Measurements from ENCODE around the gene MS4A2.
"Not testable (repeated sequence)": the region's sequence is repeated elsewhere in the genome, so short reads cannot be mapped to it uniquely, and the experiment has no call there.

The MS4A2 gene

DNA sequence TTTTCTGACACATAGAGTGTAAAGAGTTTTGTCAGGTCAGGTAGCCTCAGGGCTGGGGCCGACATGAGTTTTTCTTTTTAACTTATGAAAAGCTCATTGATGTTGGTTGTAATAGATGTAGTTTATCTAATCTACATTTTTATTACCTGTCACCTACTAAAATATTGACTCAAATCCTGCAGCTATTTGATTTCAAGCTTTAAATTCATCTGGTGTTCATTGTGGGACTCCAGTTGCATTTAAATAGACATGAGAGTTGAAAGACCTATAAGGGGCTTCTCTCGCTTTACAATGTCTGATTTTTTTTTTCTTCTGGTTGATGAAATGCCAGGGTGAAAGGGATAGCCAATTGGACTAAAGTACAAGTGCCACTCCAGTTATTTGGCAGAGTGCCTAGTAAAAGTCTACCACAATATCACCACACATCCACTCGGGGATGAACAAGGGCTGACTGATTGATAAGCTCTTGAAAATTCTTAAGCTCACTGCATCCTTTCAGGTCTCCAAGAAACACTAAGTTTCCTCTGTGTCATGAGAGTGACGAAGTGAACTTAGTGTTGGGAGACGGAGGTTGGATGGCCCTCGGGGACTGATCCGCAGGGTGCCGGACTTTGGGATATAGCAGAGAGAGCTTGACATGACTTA is 16.1 kb downstream of the MS4A2 start:
- DNase-seq = not testable (repeated sequence)

DNA sequence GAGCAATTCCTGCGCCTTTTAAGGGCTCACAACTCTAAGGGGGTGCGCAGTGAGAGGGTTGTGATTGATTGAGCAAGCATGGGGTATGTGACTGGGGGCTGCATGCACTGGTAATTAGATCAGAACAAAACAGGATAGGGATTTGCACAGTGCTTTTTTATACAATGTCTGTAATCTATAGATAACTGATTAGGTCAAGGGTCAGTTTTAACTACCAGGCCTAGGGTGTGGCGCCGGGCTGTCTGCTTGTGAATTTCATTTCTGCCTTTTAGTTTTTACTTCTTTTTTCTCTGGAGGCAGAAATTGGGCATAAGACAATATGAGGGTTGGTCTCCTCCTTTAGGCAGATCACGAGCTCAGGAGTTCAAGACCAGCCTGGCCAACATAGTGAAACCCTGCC is 20.2 kb downstream of the MS4A2 start:
- DNase-seq = not testable (repeated sequence)

- DNase-seq = no peak
Observed at GRCh38 chr11:60111793-60112192, 23.3 kb downstream of the MS4A2 start.

DNA sequence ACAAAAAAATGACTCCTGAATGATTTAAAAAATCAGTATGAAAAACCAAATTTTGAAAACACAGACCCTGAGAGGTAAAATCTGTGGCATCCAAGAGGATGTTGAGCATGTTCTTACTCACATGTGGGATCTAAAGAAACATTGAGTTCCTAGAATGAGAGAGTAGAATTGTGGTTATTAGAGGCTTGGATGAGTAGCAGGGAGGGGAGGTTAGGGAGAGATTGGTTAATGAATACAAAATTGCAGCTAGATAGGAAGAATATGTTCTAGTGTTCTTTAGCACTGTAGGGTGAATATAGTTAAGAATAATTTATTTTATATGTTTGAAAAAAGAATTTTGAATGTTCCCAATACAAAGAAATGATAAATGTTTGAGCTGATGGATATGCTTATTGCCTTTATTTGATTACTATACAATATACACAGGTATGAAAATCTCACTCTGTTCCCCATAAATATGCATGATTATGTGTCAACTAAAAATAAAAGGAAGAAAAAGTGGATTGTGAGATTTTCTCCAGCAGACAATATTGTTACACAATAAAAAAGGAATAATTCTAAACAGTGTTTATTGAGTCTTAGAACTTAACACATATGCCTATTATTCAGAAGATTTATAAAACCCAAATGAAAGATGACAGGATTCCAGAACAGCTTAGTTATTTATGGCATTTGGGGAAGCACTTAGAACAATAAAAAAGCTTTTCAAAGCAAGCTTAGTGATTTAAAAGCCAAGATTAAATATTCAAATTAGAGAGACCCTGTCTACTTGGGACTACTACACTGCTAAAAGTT is 28.7 kb downstream of the MS4A2 start:
- DNase-seq = no peak

GRCh38 chr11:60118338-60118737 is 29.9 kb downstream of the MS4A2 start:
- DNase-seq = no peak

- no peak for DNase-seq
Observed at GRCh38 chr11:60119710-60120109, 31.2 kb downstream of the MS4A2 start.

DNA sequence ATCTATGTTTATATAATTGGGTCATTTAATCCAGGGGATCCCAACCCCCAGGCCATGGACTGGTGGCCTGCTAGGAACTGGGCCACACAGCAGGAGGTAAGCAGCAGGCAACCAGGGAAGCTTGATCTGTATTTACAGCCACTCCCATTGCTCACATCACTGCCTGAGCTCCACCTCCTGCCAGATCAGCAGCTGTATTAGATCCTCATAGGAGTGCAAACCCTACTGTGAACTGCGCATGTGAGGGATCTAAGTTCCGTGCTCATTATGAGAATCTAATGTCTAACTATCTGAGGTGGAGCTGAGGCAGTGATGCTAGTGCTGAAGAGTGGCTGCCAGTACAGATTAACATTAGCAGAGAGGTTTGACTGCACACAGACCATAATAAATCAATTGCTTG is 32.8 kb downstream of the MS4A2 start:
- DNase-seq = no peak

DNA sequence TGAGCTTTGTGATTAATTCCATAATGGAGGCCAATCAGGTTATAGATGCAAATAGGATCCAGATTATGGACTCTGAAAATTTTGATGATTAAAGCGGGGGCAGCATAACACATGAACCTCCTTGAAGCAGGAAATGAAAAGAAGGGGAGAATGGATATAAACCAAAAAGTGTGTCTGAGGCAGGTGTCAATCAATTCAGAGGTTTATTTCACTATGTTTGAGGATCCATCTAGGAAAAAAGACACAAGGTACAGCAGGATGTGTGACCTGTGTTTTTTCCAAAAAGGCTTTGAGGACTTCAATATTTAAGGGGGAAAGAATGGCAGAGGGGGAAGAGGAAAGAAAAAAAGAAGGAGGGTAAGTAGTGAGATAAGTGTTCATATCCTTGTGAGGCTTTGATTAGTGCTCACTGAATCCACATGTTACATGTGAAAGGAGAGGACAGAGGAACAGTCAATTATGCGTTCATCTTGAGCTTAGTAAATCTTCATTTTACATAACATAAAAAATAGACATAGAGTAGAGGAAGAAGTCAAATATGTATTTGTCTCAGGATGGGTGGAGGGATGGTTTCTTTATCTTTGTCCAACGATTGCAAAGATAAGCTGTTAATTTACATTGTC is 34.1 kb downstream of the MS4A2 start:
- no peak for DNase-seq

- no peak for DNase-seq
Observed at GRCh38 chr11:60124802-60125432, 36.5 kb downstream of the MS4A2 start.

DNA sequence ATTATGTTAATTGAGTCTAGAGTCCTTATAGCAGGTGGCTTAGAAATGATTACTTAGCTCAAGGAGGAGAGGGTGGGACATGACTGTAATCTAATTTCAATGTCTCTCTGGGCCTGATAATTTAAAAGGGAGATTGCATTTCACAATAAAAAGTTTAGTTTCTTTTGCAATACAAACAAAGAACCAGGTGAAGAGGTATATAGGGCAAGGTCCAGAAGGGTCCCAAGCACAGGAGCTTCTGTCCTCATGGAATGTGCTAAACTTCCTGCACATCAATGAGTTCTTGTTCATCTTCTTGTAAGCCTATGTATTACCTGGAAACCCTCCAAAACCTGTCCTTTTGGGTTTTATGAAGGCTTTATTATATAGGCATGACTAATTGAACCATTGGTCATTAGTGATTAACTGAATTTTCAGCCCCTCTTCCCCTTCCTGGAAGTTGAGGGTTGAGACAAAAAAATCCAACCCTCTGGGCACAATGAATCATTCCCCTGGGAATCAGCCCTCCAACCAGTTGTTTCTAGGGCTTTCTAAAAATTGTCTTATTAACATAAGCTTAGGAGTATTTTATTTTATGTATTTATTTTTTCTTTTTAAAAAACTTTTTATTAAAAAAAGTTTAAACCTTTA is 37.6 kb downstream of the MS4A2 start:
- no peak for DNase-seq

DNA sequence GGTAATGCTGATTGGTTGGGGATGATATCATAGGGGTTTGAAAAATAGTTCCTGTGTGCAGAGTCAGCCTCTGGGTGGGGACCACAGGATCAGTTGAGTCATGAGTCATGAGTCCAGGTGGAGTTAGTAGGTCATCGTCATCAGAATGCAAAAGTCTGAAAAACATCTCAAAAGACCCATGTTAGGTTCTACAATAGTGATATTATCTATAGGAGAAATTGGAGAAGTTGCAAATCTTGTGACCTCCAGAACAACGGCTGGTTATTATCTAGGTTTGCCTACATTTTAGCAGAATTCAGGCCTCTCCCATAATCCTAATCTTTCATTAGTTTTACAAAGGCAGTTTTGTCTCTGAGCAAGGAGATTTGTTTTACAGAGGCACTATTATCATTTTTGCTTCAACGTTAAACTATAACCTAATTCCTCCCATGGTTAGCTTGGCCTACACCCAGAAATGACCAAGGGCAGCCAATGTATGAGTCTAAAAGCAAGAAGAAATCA is 38.9 kb downstream of the MS4A2 start:
- no peak for DNase-seq

GRCh38 chr11:60128376-60128775 is 39.9 kb downstream of the MS4A2 start:
- DNase-seq = no peak

- not testable (repeated sequence) for DNase-seq
Observed at GRCh38 chr11:60128866-60129265, 40.4 kb downstream of the MS4A2 start.

DNA sequence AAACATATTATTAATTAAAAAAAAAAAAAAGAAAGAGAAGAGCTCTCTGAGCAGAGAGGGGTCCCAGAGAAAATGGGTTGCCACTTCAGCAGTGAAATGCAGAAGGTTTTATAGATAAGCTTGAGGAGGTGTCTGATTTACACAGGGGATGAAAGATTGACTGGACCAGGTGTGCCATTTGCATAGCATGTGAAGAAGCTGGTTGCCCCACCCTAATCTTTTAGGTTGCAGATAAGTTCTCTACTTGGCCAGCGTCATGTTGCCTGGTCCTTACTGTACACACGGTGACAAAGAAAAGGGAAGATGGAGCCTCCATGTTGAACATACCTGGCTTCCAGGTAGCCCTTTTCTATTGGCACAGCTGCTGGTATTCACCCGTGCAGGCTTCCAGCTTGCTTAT is 41.4 kb downstream of the MS4A2 start:
- no peak for DNase-seq

DNA sequence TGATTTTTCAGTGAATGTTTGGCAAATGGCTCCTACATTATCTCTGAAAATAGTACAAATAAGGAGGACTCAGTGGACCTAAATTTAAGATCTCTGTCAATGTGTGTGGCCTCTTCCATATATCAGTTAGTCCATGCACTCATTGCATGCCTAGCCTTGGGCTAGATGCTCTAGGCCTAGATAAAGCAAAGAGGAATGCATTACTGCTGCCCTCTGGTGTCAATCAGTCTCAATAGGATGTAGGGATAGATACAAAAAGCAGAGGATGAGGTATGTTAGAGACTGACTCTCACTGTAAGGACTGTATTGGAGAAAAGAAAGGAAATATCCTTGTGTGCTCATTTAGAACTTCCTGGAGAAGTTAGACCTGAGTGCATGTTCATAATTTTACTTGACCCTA is 42.0 kb downstream of the MS4A2 start:
- peak in 1 of 2 experiments; percentile 63 for DNase-seq

- no peak for DNase-seq
Observed at GRCh38 chr11:60131912-60132311, 43.4 kb downstream of the MS4A2 start.

- no peak for DNase-seq
Observed at GRCh38 chr11:60133917-60134316, 45.5 kb downstream of the MS4A2 start.

DNA sequence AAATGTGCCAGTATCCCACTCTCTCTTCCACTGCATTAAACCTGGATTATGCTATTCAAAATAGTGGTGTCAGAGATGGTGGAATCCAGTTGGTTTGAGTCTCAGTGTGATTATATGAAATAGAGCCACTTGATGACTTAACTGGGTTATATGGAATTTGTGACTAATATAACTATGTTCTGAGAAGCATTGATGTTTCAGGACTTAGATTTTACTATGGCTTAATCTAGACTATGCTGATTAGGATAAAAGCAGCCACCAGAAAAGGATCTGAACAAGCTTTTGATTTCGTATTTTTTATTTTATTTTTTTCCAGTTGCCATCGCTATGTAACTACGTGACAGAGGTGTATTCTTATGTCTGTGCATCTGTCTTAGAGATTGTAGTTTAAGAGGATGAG is 55.3 kb downstream of the MS4A2 start:
- DNase-seq = no peak

DNA sequence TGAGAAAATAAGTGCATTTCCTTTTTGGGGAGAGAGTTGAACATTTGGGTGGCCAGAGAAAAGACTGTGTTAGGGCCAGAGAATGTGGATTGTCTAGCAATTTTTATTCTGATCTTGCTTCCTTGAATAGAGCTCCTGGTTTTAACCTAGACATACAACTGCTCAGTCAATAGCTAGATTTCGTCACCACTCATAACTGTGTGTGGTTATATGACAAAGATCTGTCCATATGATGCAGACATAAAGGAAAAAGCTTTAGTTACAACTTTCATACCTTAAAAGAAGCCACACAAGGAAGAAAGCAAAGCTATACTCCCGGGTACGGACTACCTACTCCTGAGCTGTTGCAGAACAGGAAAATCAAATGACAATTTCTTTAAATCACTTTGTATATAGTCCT is 57.2 kb downstream of the MS4A2 start:
- DNase-seq = no peak
